MCF 10A (cell line): ENCODE measurements around the gene SGSM1. TPM values are rescaled to one million over a fixed set of nuclear protein-coding genes. Genes with fewer than 3 reads are reported as not detected.
"Not testable (repeated sequence)": the region's sequence is repeated elsewhere in the genome, so short reads cannot be mapped to it uniquely, and the experiment has no call there.

Source experiments
- BruUV-seq: library from RNA; stranded (reverse); fragments of 400-500 nt; replicated peaks from 2 replicates; lab custom pipeline; 2021; lab: Mats Ljungman, UMichigan
- CTCF ChIA-PET: fragments of 300-600 bp; sonication (Branson Sonifier 250); formaldehyde crosslinking; extraction: SDS; loops from one replicate; lab custom pipeline; 2021; ENCODE audit warnings: antibody characterized with exemption, inconsistent platforms; lab: Yijun Ruan, JAX
- POLR2A ChIA-PET: fragments of 300-600, 350-650 bp; sonication (Branson Sonifier 250); formaldehyde crosslinking; extraction: SDS; loops from one replicate; lab custom pipeline; 2020; ENCODE audit warnings: antibody characterized with exemption, inconsistent platforms; lab: Yijun Ruan, JAX
- DNase-seq: peaks from one replicate; pipeline ENCODE4 v3.0.0-alpha.2; 2018; ENCODE audit not compliant: unreplicated experiment
- H3K27ac Mint-ChIP-seq: one replicate; pipeline ENCODE4 v1.8.0; 2022; ENCODE audit warnings: mild to moderate bottlenecking, low read depth, mixed read lengths; ENCODE audit not compliant: unreplicated experiment
- H3K27me3 Mint-ChIP-seq: one replicate; pipeline ENCODE4 v1.8.0; 2022; ENCODE audit warnings: mixed read lengths; ENCODE audit not compliant: insufficient read depth, unreplicated experiment
- H3K36me3 Mint-ChIP-seq: one replicate; pipeline ENCODE4 v1.8.0; 2022; ENCODE audit warnings: mild to moderate bottlenecking, moderate library complexity, mixed read lengths; ENCODE audit not compliant: insufficient read depth, unreplicated experiment
- H3K4me1 Mint-ChIP-seq: one replicate; pipeline ENCODE4 v1.8.0; 2022; ENCODE audit warnings: mixed read lengths; ENCODE audit not compliant: insufficient read depth, unreplicated experiment
- H3K4me3 Mint-ChIP-seq: one replicate; pipeline ENCODE4 v1.8.0; 2022; ENCODE audit warnings: mild to moderate bottlenecking, moderate library complexity, mixed read lengths; ENCODE audit not compliant: unreplicated experiment
- H3K9me3 Mint-ChIP-seq: one replicate; pipeline ENCODE4 v1.8.0; 2022; ENCODE audit warnings: mixed read lengths; ENCODE audit not compliant: unreplicated experiment
- CTCF ChIP-seq: fragments of 200-600 bp; IDR thresholded peaks from one replicate; pipeline ENCODE4 v1.8.0; 2022; ENCODE audit warnings: antibody characterized with exemption, mild to moderate bottlenecking; ENCODE audit not compliant: unreplicated experiment
- intact Hi-C: fragments of 100-400 bp; cut with micrococcal nuclease; formaldehyde crosslinking; loops from 2 replicates; pipeline ENCODE4 v1.14.1; 2022
- total RNA-seq: library from RNA; stranded (reverse); gene quantifications from 2 replicates; pipeline ENCODE4 v1.2.3, GENCODE V29; 2022

SGSM1 gene
- total RNA-seq, 1 experiment from 2014 or later: 0.14 TPM

GRCh38 chr22:24894220-24894975 is 88.4 kb downstream of the SGSM1 start:
- peak overlapping the region; percentile 41 for H3K4me3 Mint-ChIP-seq
- TF ChIP-seq CTCF: no peak
- TSS peak; percentile 91 for BruUV-seq
- peaks cover 15% of the 10 kb centered on the region for H3K4me1 Mint-ChIP-seq
- intact Hi-C loops: no loop called here
- CTCF ChIA-PET: interaction anchor here (0.6 to 1.4 kb wide), 5 partner anchors 44 to 553 kb away, joined by 3 to 8 read pairs (median 3); no protein-coding TSS in a partner anchor
- no peaks in the 10 kb centered on the region for H3K36me3 Mint-ChIP-seq
- peak overlapping the region; percentile 97 for H3K27ac Mint-ChIP-seq
- H3K27me3 Mint-ChIP-seq: peaks cover 11% of the 10 kb centered on the region
- no peaks in the 10 kb centered on the region for H3K9me3 Mint-ChIP-seq
- POLR2A ChIA-PET: interaction anchor here (0.6 to 1.5 kb wide), 10 partner anchors 32 to 856 kb away, joined by 3 to 5 read pairs (median 4); no protein-coding TSS in a partner anchor
- peak; percentile 99 for DNase-seq

- H3K27me3 Mint-ChIP-seq: peaks cover 11% of the 10 kb centered on the region
- H3K36me3 Mint-ChIP-seq: no peaks in the 10 kb centered on the region
- ChIA-PET POLR2A (interaction anchor here (0.7 to 1.5 kb wide), 8 partner anchors 31 to 856 kb away, joined by 3 to 5 read pairs (median 4); no protein-coding TSS in a partner anchor), CTCF (interaction anchor here (0.6 to 1.4 kb wide), 5 partner anchors 43 to 552 kb away, joined by 3 to 8 read pairs (median 3); no protein-coding TSS in a partner anchor)
- peaks cover 15% of the 10 kb centered on the region for H3K4me1 Mint-ChIP-seq
- H3K9me3 Mint-ChIP-seq: no peaks in the 10 kb centered on the region
- peak overlapping the region; percentile 41 for H3K4me3 Mint-ChIP-seq
- DNase-seq: peak; percentile 89
- no TSS peak for BruUV-seq
- intact Hi-C loops: no loop called here
- TF ChIP-seq CTCF: no peak
- H3K27ac Mint-ChIP-seq: peak overlapping the region; percentile 97
Observed at GRCh38 chr22:24894998-24895397, 89.0 kb downstream of the SGSM1 start.

DNA sequence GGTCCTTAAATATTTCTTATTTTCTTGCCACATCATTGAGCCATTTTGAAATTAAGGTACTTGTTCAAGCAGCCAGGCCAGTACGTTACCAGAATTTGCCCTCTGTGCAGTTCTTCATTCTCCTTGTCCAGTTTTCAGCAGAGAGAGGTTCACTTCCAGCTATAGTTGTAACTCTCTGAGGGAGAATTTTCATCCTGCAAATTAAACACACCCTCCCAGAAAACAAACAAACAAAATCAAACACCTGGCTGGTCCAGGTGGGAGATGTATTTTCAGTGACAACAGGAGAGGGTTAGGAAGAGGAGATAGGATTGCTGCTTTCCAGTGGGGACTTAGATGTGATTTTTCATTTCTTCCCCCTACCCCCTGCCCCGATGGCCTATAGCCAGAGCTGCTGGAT is 95.4 kb downstream of the SGSM1 start:
- Mint-ChIP-seq H3K4me3 (no peak overlapping the region), H3K36me3 (no peaks in the 10 kb centered on the region), H3K4me1 (no peaks in the 10 kb centered on the region), H3K27me3 (no peaks in the 10 kb centered on the region), H3K27ac (no peak overlapping the region), H3K9me3 (peaks cover 22% of the 10 kb centered on the region)
- no TSS peak for BruUV-seq
- intact Hi-C loops: no loop called here
- DNase-seq: no peak
- CTCF ChIA-PET: no interaction called here
- POLR2A ChIA-PET: interaction anchor here (1.2 kb wide), 1 partner anchor 12 kb away, joined by 4 read pairs; no protein-coding TSS in a partner anchor
- TF ChIP-seq CTCF: no peak

DNA sequence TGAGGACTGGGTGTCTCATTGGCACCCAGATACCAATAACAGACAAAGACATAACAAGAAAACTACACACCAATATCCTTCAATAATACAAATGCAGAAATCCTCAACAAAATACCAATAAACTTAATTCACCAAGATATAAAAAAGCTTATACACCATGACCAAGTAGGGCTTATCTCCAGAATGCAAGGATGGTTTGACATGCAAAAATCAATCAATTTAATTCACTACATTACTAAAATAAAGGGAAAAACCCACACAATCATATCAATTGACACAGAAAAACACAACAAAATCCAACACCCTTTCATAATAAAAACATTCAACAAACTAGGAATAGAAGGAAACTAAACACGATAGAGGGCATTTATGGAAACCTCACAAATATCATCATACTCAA is 99.9 kb downstream of the SGSM1 start:
- intact Hi-C loops: no loop called here
- CTCF ChIA-PET: no interaction called here
- DNase-seq: no peak
- Mint-ChIP-seq H3K4me1 (no peaks in the 10 kb centered on the region), H3K4me3 (no peak overlapping the region), H3K36me3 (no peaks in the 10 kb centered on the region), H3K27ac (no peak overlapping the region), H3K27me3 (no peaks in the 10 kb centered on the region), H3K9me3 (peaks cover 22% of the 10 kb centered on the region)
- POLR2A ChIA-PET: no interaction called here
- no TSS peak for BruUV-seq
- TF ChIP-seq CTCF: no peak

DNA sequence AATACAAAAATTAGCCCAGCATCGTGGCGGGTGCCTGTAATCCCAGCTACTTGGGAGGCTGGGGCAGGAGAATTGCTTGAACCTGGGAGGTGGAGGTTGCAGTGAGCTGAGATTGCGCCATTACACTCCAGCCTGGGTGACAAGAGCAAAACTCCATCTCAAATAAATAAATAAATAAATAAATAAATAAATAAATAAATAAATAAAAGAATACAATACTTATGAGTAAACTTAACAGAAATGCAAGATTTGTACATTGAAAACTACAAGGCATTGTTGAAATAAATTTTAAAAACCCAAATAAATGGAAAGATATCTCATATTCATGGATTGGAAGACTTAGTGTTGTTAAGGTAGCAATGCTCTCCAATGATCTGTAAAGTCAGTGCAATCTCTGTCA is 101.1 kb downstream of the SGSM1 start:
- H3K4me3 Mint-ChIP-seq, H3K4me1 Mint-ChIP-seq, H3K27me3 Mint-ChIP-seq, BruUV-seq, H3K36me3 Mint-ChIP-seq, H3K27ac Mint-ChIP-seq, intact Hi-C loops, DNase-seq: not testable (repeated sequence)
- ChIA-PET CTCF (interaction anchor here (0.6 kb wide), 1 partner anchor 148 kb away, joined by 3 read pairs; no protein-coding TSS in a partner anchor), POLR2A (interaction anchor here (0.6 kb wide), 1 partner anchor 195 kb away, joined by 4 read pairs; no protein-coding TSS in a partner anchor)
- peaks cover 22% of the 10 kb centered on the region for H3K9me3 Mint-ChIP-seq
